ENCODE data around the gene PDE8B. TPM values are rescaled to one million over a fixed set of nuclear protein-coding genes. Genes with fewer than 3 reads are reported as not detected.

The PDE8B gene
- total RNA-seq, 1 experiment from 2014 or later = 0.17 TPM

GRCh38 chr5:77204967-77205366 is 5.5 kb upstream of the PDE8B start:
- Histone ChIP-seq H3K27ac (ENCODE audit: low read depth, low read length) (no peak overlapping the region), H3K4me3 (replicated peaks in 1 of 2; ENCODE audit: low read depth in 1 of 2, low read length in 2 of 2) (no peak overlapping the region), H3K79me2 (ENCODE audit: insufficient read depth, low read length) (no peaks in the 10 kb centered on the region), H3K9ac (ENCODE audit: low read length) (no peak overlapping the region), H3K4me1 (ENCODE audit: control insufficient read depth in 1 of 2, insufficient read depth in 2 of 2, low read length in 2 of 2) (no peaks in the 10 kb centered on the region), H3K9me2 (ENCODE audit: insufficient read depth) (no peaks in the 10 kb centered on the region), H3K27me3 (ENCODE audit: insufficient read depth, low read length) (no peaks in the 10 kb centered on the region), H4K20me1 (ENCODE audit: insufficient read depth) (no peaks in the 10 kb centered on the region), H2AFZ (ENCODE audit: low read depth, low read length, poor library complexity, severe bottlenecking) (no peak overlapping the region), H3K4me2 (ENCODE audit: low read length) (no peak overlapping the region), H3K9me3 (ENCODE audit: control insufficient read depth in 1 of 2, insufficient read depth in 1 of 2, low read depth in 1 of 2, low read length in 2 of 2) (no peaks in the 10 kb centered on the region), H3K36me3 (ENCODE audit: control insufficient read depth in 1 of 2, insufficient read depth in 2 of 2, low read length in 2 of 2) (no peaks in the 10 kb centered on the region)
- TF ChIP-seq SIN3A (IDR thresholded peaks at IDR 0.05; ENCODE audit: low read depth) (no peak), ATF3 (IDR thresholded peaks at IDR 0.05) (no peak), SRF (IDR thresholded peaks at IDR 0.05; ENCODE audit: low read depth) (no peak), FOSL1 (IDR thresholded peaks at IDR 0.05; ENCODE audit: low read depth) (no peak), ELF1 (IDR thresholded peaks at IDR 0.05; ENCODE audit: borderline replicate concordance, low read depth) (no peak), EGR1 (IDR thresholded peaks at IDR 0.05; ENCODE audit: low read depth) (no peak), EZH2 (IDR thresholded peaks at IDR 0.05) (no peak), POLR2AphosphoS5 (IDR thresholded peaks at IDR 0.05; ENCODE audit: low read depth, low read length) (no peak), ZBTB33 (IDR thresholded peaks at IDR 0.05; ENCODE audit: extremely low read depth, insufficient replicate concordance, low read length) (no peak), RAD21 (IDR thresholded peaks at IDR 0.05; ENCODE audit: low read depth) (no peak), ZFX (IDR thresholded peaks at IDR 0.05) (no peak), CEBPB (IDR thresholded peaks at IDR 0.05; ENCODE audit: low read depth) (no peak), TCF7L2 (IDR thresholded peaks at IDR 0.05; ENCODE audit: borderline replicate concordance, extremely low read depth, insufficient read depth, insufficient read length) (no peak), EZH2phosphoT487 (IDR thresholded peaks at IDR 0.05; ENCODE audit: borderline replicate concordance) (no peak), ZNF274 (IDR thresholded peaks at IDR 0.05; ENCODE audit: low read depth, low read length) (no peak), CTCF (IDR thresholded peaks at IDR 0.05 in 2 of 3, conservative IDR thresholded peaks at IDR 0.05 in 1 of 3; ENCODE audit: borderline replicate concordance in 1 of 3, insufficient read depth in 1 of 3, low read depth in 2 of 3, low read length in 2 of 3) (no peak), CBX3 (IDR thresholded peaks at IDR 0.05; ENCODE audit: low read depth) (no peak)
- RAD21 ChIA-PET (ENCODE audit: low non-redundant PET in 1 of 2, low total read pairs in 2 of 2, uncharacterized antibody in 2 of 2, unreplicated experiment in 2 of 2) = no interaction called here
- BruUV-seq (replicated peaks) = no TSS peak
- POLR2A ChIA-PET = no interaction called here
- DNase-seq (ENCODE audit: low read depth, low spot score) = no peak
- no peak for ATAC-seq
- CTCF ChIA-PET = no interaction called here
- intact Hi-C loops (cut with micrococcal nuclease) = no loop called here

Data from HCT116 (cell line).